NCI-H1048 (cell line): ENCODE results near the gene VSTM2B.

Source experiments
- DNase-seq: peaks from one replicate; lab custom pipeline; 2025; lab: John Stamatoyannopoulos, UW

Gene VSTM2B

GRCh38 chr19:29497241-29497640 is 28.6 kb upstream of the VSTM2B start:
- no peak for DNase-seq

DNA sequence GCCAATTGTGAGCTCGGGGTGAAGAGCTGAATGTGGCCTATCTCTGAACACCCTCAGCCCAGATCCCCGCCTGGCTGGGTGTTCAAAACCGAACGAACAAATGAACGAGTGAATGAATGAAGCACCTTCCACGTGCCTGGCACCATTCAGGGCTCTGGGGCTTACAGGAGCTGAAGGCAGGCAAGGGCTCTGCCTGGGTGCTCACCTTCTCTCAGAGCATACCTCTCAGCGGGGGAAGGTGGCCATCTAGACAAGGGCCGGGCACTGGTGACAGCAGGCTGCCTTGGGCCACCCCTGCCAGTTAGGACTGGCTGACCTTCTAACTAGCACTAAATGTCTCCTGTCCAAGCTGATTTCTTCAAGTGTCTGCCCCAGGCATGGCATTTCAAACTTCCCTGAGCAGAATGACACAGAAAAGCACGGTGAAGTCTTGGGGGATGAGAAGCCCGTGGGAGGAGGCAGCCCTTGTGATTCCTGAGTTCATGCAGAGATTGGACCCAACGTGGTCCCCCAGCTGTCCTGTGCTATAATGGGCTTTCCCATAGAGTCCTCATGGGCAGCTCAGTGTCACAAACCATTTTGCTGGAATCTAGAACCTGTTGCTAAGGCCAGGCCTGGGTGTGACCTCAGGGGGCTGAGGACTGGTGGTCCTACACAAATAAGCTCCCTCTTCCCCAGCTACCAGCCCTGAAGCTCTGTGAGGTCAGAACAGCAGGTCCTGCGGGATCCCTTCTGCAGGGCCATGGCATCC is 27.9 kb upstream of the VSTM2B start:
- no peak for DNase-seq

DNA sequence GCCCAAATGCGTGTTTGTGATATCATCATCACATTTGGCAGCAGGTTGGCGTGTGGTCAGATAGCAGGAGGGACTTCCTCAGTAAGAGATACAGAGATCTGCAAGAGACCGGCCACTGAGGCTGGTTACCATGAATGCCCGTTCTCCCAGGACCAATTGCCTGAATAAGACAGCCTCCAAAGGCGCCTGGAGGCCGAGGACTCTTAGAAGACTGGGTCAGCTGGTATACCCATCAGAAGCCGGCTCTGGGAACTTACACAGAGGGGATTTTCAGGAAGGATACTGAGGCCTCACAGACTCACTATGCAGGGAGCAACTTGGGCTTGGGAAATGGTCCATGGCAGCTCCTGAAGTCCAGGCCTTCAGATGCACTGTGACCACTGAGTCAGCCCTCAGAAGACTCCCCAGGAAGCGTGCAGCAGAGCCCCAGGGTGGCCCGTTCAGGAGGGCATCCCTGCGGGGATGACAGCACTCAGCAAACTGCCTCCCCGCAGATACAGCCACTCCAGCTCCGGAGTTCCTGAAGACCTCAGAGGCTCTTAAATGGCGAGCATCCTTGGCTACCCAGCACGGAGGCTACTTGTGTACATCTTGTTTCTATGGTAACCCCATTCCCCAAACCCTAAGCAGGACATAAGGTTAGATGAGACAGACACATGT is 26.4 kb upstream of the VSTM2B start:
- DNase-seq: no peak

GRCh38 chr19:29499921-29500590 is 25.7 kb upstream of the VSTM2B start:
- DNase-seq: no peak

- no peak for DNase-seq
Observed at GRCh38 chr19:29501816-29502580, 23.8 kb upstream of the VSTM2B start.

DNA sequence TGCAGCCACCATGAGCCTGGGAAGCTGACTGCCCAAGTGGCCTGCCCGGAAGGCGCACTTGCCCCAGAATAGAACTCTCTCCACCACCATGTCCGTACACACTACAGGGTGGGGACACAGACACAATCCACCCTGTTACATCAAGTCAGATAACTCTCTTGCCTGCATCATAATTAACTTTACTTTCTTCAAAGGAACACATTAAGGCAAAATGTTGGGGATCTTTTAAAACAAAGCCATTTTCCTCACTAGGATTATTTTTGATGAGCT is 23.3 kb upstream of the VSTM2B start:
- DNase-seq: no peak

- no peak for DNase-seq
Observed at GRCh38 chr19:29503140-29503758, 22.5 kb upstream of the VSTM2B start.

DNA sequence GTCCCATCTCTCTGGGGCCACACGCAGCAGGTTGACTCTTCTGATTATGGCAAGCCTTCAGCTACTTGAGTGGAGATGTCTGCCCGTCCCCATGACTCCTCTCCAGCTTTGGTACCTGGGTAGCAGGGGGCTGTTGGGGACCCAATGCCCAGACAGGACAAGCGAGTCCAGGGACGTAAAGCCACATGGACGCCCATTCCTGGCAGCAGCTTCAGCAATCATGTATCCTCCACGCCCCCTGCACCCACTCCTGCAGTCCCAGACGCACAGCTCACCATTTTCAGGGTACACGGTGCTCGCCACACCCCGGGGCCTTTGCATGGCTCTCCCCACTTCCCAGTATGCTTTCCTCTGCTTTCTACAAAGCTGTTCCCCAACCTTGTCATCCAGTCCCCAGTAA is 22.0 kb upstream of the VSTM2B start:
- DNase-seq: no peak

GRCh38 chr19:29504454-29504853 is 21.3 kb upstream of the VSTM2B start:
- no peak for DNase-seq

GRCh38 chr19:29505097-29505824 is 20.5 kb upstream of the VSTM2B start:
- DNase-seq: no peak

DNA sequence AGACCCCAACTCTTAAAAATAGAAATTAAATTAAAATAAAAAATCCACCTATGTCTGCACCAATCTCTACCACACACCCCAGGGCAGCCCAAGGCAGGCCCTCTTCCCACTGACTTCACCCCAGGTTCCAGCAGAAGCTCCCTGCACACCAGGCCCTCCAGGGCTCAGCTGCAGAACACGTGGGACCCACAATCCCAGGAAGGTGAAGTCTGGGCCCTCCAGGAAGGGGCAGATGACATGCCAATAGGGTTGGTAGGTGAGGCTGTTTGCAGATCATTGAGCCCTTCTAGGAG is 19.2 kb upstream of the VSTM2B start:
- DNase-seq: no peak

DNA sequence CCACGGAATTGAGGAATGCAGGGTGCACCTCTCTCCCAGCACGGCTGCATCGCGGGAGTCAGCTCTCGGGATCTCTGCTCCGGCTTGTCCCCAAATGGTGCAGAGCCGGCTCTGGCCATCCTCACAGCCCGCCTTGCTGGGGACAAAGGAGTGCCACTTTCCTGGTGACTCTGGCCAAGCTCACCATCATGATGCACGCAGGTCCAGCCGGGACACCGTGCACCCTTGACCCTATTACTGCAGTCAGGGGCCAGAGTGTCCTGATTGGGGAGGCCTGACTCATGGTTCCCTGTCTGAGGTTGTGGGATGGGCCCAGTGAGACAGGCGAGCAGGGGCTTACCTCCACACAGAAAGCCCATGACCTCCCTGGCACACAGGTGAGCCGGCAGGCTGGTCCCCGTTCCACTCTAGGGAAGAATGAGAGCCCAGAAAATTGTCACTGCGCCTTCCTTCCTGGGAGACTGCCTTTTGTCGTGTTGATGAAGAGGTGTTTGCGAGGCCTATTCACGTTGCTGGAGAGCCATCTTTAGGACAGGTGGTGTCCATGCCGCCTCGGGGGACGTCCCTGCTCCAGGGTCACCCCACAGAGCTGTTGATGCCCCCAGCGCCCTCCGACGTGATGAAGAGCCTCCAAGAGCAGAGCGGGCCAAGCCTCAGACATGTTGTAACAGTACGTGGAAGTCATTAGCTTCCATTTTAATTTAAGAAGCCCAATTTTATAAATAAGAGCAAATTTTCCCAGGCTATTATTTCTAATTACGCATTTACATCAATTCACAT is 18.5 kb upstream of the VSTM2B start:
- no peak for DNase-seq

DNA sequence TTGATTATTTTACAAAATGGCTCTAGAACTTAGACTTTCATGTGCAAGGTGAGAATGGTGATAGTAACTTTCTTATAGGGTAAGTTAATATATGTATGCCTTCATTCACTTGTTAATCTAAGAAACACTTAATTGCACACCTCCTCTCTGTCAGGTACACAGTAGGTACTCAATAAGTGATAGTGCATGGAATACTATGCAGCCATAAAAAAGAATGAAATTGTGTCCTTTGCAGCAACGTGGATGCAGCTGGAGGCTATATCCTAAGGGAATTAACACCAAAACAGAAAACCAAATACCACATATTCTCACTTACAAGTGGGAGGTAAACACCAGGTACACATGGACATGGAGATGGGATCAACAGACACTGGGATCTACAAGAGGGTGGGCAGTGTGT is 17.6 kb upstream of the VSTM2B start:
- DNase-seq: no peak

- no peak for DNase-seq
Observed at GRCh38 chr19:29509456-29509855, 16.3 kb upstream of the VSTM2B start.

DNA sequence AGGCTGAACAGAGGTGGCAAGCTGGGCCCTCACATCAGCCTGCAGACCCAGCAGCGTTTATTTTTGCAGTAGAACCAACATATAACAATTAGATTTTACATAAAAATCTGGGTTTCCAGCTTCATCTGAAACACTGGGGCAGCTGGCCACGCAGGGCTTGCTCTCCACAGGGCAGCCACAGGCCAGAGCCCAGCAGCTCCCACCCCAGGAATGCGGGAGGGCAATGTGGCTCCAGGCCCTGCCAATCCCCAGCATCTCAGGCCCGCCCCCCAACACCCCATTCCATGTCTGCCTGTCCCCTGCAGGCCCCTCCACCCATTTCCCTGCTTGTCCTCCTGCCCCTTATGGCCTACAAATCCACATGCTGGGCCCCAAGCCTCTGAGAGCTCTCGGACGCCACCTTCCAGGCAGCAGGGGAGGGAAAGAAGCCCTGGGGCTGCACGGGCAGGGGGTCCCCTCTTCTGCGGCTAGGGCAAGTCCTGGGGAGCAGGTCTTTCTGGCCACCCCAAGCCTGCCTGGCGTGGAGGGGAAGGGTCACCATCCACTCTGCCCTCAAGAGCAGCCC is 15.0 kb upstream of the VSTM2B start:
- DNase-seq: no peak

- no peak for DNase-seq
Observed at GRCh38 chr19:29511768-29512167, 14.0 kb upstream of the VSTM2B start.

- no peak for DNase-seq
Observed at GRCh38 chr19:29512748-29513147, 13.0 kb upstream of the VSTM2B start.

- no peak for DNase-seq
Observed at GRCh38 chr19:29514525-29515232, 11.1 kb upstream of the VSTM2B start.

DNA sequence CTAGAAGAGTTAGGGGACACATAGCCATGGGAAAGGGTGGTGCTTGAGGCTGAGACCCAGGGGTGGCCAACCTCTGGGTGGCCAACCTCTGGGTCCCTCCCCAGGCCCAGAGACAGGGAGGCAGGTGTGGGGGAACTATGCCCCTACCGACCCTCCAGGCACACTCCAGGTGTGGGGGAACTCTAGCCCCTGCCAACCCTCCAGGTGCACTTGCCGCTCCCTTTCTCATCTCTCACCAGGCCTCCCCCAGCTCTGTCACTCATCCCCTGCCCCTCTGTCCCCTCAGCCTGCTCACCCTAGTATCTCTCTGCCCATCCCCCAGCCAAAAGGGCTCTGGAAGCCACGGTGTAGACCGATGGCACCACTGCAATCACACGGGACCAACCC is 10.6 kb upstream of the VSTM2B start:
- DNase-seq: no peak

GRCh38 chr19:29515706-29516357 is 10.0 kb upstream of the VSTM2B start:
- no peak for DNase-seq
